ENCODE results near the gene BSG. TPM values are rescaled to one million over a fixed set of nuclear protein-coding genes. Genes with fewer than 3 reads are reported as not detected.

Gene BSG
- total and polyA plus RNA-seq, 2 experiments from 2014 or later = 545 to 1,282 TPM

DNA sequence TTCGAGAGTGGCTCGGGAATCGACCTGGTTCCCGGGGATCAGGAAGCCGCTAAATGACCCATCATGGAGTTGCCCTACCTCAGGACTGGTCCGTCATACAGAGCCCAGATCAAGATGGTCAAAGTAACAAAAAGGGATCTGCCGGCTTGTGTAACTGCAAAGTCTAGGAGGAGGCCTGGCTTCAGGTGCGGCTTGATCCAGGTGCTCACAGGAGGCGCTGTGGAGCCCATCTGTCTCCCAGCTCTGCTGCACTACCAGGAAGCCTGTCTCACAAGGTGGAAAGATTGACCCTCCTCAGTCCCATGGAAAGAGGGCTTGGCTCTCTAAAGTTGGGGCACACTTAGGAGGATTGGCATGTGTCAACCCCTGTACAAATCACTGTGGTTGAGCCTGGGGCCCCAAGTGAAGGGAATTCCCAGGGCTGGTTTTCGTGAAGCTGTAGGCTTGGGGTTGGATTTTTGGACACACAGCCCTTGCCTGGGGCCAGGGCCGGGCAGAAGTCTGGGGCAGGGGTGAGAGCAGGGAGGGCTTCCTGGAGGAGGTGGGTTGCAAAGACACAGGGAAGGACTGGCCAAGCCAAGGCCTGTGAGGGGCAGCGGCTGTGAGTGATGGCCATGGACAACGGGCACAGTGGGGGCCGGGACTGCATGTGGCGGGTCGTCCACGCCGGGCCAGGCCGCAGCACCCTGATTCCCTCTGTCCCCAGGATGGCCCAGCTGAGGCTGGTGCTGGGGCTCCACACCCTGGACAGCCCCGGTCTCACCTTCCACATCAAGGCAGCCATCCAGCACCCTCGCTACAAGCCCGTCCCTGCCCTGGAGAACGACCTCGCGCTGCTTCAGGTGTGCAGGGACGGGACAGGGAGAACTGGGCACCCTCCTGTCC, 24.3 kb upstream of the BSG start:
- Histone ChIP-seq H3K4me1 (ENCODE audit: insufficient read depth) (no peaks in the 10 kb centered on the region), H3K9me2 (replicated peaks; ENCODE audit: insufficient read depth) (no peaks in the 10 kb centered on the region), H3K79me2 (no peaks in the 10 kb centered on the region), H3K36me3 (replicated peaks; ENCODE audit: insufficient read depth, low read depth) (no peaks in the 10 kb centered on the region), H4K20me1 (ENCODE audit: insufficient read depth, poor library complexity, severe bottlenecking) (no peaks in the 10 kb centered on the region), H3K27me3 (no peaks in the 10 kb centered on the region), H3K4me2 (no peak overlapping the region), H2AFZ (no peak overlapping the region), H3K9me3 (ENCODE audit: low read depth) (no peaks in the 10 kb centered on the region), H3K4me3 (no peak overlapping the region), H3K27ac (no peak overlapping the region)
- TF ChIP-seq EZH2 (IDR thresholded peaks at IDR 0.05; ENCODE audit: borderline replicate concordance) (no peak), EZH2phosphoT487 (IDR thresholded peaks at IDR 0.05; ENCODE audit: low read depth, severe bottlenecking, unreplicated experiment) (no peak)
- TF ChIP-seq, protein P1, sequence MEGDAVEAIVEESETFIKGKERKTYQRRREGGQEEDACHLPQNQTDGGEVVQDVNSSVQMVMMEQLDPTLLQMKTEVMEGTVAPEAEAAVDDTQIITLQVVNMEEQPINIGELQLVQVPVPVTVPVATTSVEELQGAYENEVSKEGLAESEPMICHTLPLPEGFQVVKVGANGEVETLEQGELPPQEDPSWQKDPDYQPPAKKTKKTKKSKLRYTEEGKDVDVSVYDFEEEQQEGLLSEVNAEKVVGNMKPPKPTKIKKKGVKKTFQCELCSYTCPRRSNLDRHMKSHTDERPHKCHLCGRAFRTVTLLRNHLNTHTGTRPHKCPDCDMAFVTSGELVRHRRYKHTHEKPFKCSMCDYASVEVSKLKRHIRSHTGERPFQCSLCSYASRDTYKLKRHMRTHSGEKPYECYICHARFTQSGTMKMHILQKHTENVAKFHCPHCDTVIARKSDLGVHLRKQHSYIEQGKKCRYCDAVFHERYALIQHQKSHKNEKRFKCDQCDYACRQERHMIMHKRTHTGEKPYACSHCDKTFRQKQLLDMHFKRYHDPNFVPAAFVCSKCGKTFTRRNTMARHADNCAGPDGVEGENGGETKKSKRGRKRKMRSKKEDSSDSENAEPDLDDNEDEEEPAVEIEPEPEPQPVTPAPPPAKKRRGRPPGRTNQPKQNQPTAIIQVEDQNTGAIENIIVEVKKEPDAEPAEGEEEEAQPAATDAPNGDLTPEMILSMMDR (IDR thresholded peaks at IDR 0.05; ENCODE audit: poor library complexity) = no peak
- WGBS (ENCODE audit: low lambda C conversion rate, missing lambda C conversion rate) = 90% methylated on average over 20 of the region's 26 CpGs
- no peak for DNase-seq (ENCODE audit: low spot score)

DNA sequence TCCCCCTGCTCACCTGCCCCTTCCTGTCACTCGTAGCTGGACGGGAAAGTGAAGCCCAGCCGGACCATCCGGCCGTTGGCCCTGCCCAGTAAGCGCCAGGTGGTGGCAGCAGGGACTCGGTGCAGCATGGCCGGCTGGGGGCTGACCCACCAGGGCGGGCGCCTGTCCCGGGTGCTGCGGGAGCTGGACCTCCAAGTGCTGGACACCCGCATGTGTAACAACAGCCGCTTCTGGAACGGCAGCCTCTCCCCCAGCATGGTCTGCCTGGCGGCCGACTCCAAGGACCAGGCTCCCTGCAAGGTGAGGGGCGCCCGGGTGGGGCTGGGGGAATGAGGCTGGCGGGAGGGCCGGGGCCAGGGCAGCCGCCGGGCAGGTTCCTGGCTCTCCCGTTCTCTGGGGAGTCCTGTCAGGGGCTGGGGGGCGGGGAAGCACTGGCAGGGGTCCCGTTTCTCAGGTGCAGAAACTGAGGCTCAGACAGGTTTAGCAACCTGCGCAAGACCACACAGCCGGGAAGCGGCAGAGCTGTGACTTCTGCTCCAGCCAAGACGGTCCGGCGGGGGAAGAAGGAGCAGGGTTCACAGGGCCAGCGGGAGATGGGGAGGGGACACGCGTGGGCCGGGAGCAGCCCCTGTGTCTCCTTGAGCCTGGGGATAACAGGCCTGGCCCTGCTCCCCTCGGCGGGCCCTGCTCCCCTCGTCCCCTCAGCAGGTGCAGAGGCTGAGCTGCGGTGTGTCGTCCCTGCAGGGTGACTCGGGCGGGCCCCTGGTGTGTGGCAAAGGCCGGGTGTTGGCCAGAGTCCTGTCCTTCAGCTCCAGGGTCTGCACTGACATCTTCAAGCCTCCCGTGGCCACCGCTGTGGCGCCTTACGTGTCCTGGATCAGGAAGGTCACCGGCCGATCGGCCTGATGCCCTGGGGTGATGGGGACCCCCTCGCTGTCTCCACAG, 23.2 kb upstream of the BSG start:
- no peaks in the 10 kb centered on the region for H3K27me3 ChIP-seq
- H3K79me2 ChIP-seq = no peaks in the 10 kb centered on the region
- TF ChIP-seq, protein P1 (IDR thresholded peaks at IDR 0.05; ENCODE audit: poor library complexity) = no peak
- TF ChIP-seq EZH2 (IDR thresholded peaks at IDR 0.05; ENCODE audit: borderline replicate concordance) (no peak), EZH2phosphoT487 (IDR thresholded peaks at IDR 0.05; ENCODE audit: low read depth, severe bottlenecking, unreplicated experiment) (no peak)
- H3K27ac ChIP-seq = no peak overlapping the region
- no peaks in the 10 kb centered on the region for H3K4me1 ChIP-seq (ENCODE audit: insufficient read depth)
- no peaks in the 10 kb centered on the region for H3K36me3 ChIP-seq (replicated peaks; ENCODE audit: insufficient read depth, low read depth)
- H3K4me3 ChIP-seq = no peak overlapping the region
- DNase-seq (ENCODE audit: low spot score) = no peak
- H3K9me2 ChIP-seq (replicated peaks; ENCODE audit: insufficient read depth) = no peaks in the 10 kb centered on the region
- H2AFZ ChIP-seq = no peak overlapping the region
- no peaks in the 10 kb centered on the region for H4K20me1 ChIP-seq (ENCODE audit: insufficient read depth, poor library complexity, severe bottlenecking)
- WGBS (ENCODE audit: low lambda C conversion rate, missing lambda C conversion rate) = 84% methylated on average over 37 of the region's 52 CpGs
- H3K4me2 ChIP-seq = no peak overlapping the region
- H3K9me3 ChIP-seq (ENCODE audit: low read depth) = no peaks in the 10 kb centered on the region

DNA sequence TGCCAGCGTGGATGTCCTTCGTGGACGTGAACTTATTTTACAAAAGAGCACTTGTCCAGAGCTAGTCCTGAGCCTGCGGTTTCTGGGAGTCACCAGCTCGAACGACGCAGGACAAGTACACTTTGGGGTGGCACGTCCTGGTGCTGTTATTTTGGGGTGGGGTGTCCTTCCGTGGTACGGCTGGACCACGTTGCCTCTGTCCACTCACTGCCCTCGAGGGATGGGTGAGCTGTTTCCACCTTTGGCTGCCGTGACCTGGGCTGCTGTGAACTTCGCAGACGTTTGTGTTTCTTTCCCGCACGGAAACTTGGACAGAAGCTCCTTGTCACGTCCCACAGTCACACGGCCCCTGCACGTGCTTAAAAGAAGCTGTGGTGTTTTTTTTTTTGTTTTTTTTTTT, 17.6 kb upstream of the BSG start:
- TF ChIP-seq EZH2phosphoT487 (IDR thresholded peaks at IDR 0.05; ENCODE audit: low read depth, severe bottlenecking, unreplicated experiment) (no peak), EZH2 (IDR thresholded peaks at IDR 0.05; ENCODE audit: borderline replicate concordance) (no peak)
- TF ChIP-seq, protein P1 (IDR thresholded peaks at IDR 0.05; ENCODE audit: poor library complexity) = no peak
- no peaks in the 10 kb centered on the region for H4K20me1 ChIP-seq (ENCODE audit: insufficient read depth, poor library complexity, severe bottlenecking)
- H3K4me3 ChIP-seq = no peak overlapping the region
- no peaks in the 10 kb centered on the region for H3K79me2 ChIP-seq
- H3K27ac ChIP-seq = no peak overlapping the region
- peaks cover 12% of the 10 kb centered on the region for H3K4me1 ChIP-seq (ENCODE audit: insufficient read depth)
- no peak overlapping the region for H2AFZ ChIP-seq
- H3K27me3 ChIP-seq = no peaks in the 10 kb centered on the region
- H3K36me3 ChIP-seq (replicated peaks; ENCODE audit: insufficient read depth, low read depth) = no peaks in the 10 kb centered on the region
- 89% methylated on average over 20 of the region's 20 CpGs for WGBS (ENCODE audit: low lambda C conversion rate, missing lambda C conversion rate)
- DNase-seq (ENCODE audit: low spot score) = no peak
- no peaks in the 10 kb centered on the region for H3K9me3 ChIP-seq (ENCODE audit: low read depth)
- no peak overlapping the region for H3K4me2 ChIP-seq
- no peaks in the 10 kb centered on the region for H3K9me2 ChIP-seq (replicated peaks; ENCODE audit: insufficient read depth)

Data from hepatocyte (in vitro differentiated cells).